ENCODE results near the gene HCRT. TPM values are rescaled to one million over a fixed set of nuclear protein-coding genes. Genes with fewer than 3 reads are reported as not detected.
"Not testable (repeated sequence)": the region's sequence is repeated elsewhere in the genome, so short reads cannot be mapped to it uniquely, and the experiment has no call there.

HCRT gene
- total RNA-seq, 1 donor from 2014 or later, result not detected

- Histone ChIP-seq H3K4me3 (ENCODE audit: low read length in 3 of 3) (no peak overlapping the region), H3K27ac (ENCODE audit: low read depth, low read length) (peak overlapping the region; percentile 44), H3K36me3 (ENCODE audit: control insufficient read depth in 3 of 3, insufficient read depth in 3 of 3, low read length in 3 of 3) (peaks cover 0 to 8% (median 0%) of the 10 kb centered on the region in 3 donors), H3K9ac (ENCODE audit: low read depth in 1 of 3, low read length in 3 of 3) (peak overlapping the region in 2 of 3 donors; percentile 20 to 55), H3K27me3 (ENCODE audit: control insufficient read depth in 3 of 3, insufficient read depth in 3 of 3, low read length in 3 of 3) (no peaks in the 10 kb centered on the region), H3K4me1 (ENCODE audit: control insufficient read depth in 3 of 3, insufficient read depth in 3 of 3, low read length in 3 of 3) (peaks cover 25 to 45% (median 28%) of the 10 kb centered on the region in 3 donors), H3K9me3 (ENCODE audit: control insufficient read depth in 3 of 3, low read length in 3 of 3) (no peaks in the 10 kb centered on the region)
These were observed 38.2 kb downstream of the HCRT start for GRCh38 chr17:42146911-42147607.

GRCh38 chr17:42143138-42143537 lies 42.1 kb downstream of the HCRT start:
- Histone ChIP-seq H3K36me3 (ENCODE audit: control insufficient read depth in 3 of 3, insufficient read depth in 3 of 3, low read length in 3 of 3) (peaks cover 0 to 11% (median 2%) of the 10 kb centered on the region in 3 donors), H3K4me3 (ENCODE audit: low read length in 3 of 3) (peak overlapping the region in 1 of 3 donors; percentile 15), H3K27ac (ENCODE audit: low read depth, low read length) (peak overlapping the region; percentile 93), H3K9ac (ENCODE audit: low read depth in 1 of 3, low read length in 3 of 3) (peak overlapping the region; percentile 25 to 54 (median 28)), H3K4me1 (ENCODE audit: control insufficient read depth in 3 of 3, insufficient read depth in 3 of 3, low read length in 3 of 3) (peaks cover 48 to 68% (median 50%) of the 10 kb centered on the region in 3 donors)
- not testable (repeated sequence) for H3K27me3 ChIP-seq (ENCODE audit: control insufficient read depth in 3 of 3, insufficient read depth in 3 of 3, low read length in 3 of 3); H3K9me3 ChIP-seq (ENCODE audit: control insufficient read depth in 3 of 3, low read length in 3 of 3)

GRCh38 chr17:42142371-42142896 lies 42.8 kb downstream of the HCRT start:
- Histone ChIP-seq H3K4me1 (ENCODE audit: control insufficient read depth in 3 of 3, insufficient read depth in 3 of 3, low read length in 3 of 3) (peaks cover 50 to 69% (median 50%) of the 10 kb centered on the region in 3 donors), H3K27ac (ENCODE audit: low read depth, low read length) (peak overlapping the region; percentile 93), H3K9me3 (ENCODE audit: control insufficient read depth in 3 of 3, low read length in 3 of 3) (no peaks in the 10 kb centered on the region), H3K27me3 (ENCODE audit: control insufficient read depth in 3 of 3, insufficient read depth in 3 of 3, low read length in 3 of 3) (no peaks in the 10 kb centered on the region), H3K4me3 (ENCODE audit: low read length in 3 of 3) (peak overlapping the region in 1 of 3 donors; percentile 32), H3K36me3 (ENCODE audit: control insufficient read depth in 3 of 3, insufficient read depth in 3 of 3, low read length in 3 of 3) (peaks cover 0 to 11% (median 2%) of the 10 kb centered on the region in 3 donors), H3K9ac (ENCODE audit: low read depth in 1 of 3, low read length in 3 of 3) (peak overlapping the region; percentile 28 to 54 (median 40))

GRCh38 chr17:42141382-42141781 lies 43.9 kb downstream of the HCRT start:
- Histone ChIP-seq H3K9me3 (ENCODE audit: control insufficient read depth in 3 of 3, low read length in 3 of 3) (no peaks in the 10 kb centered on the region), H3K27me3 (ENCODE audit: control insufficient read depth in 3 of 3, insufficient read depth in 3 of 3, low read length in 3 of 3) (no peaks in the 10 kb centered on the region), H3K36me3 (ENCODE audit: control insufficient read depth in 3 of 3, insufficient read depth in 3 of 3, low read length in 3 of 3) (peaks cover 0 to 7% (median 2%) of the 10 kb centered on the region in 3 donors), H3K4me1 (ENCODE audit: control insufficient read depth in 3 of 3, insufficient read depth in 3 of 3, low read length in 3 of 3) (peaks cover 55 to 68% (median 55%) of the 10 kb centered on the region in 3 donors), H3K27ac (ENCODE audit: low read depth, low read length) (peak overlapping the region; percentile 93), H3K4me3 (ENCODE audit: low read length in 3 of 3) (peak overlapping the region in 1 of 3 donors; percentile 7), H3K9ac (ENCODE audit: low read depth in 1 of 3, low read length in 3 of 3) (peak overlapping the region in 1 of 3 donors; percentile 0)

- Histone ChIP-seq H3K4me1 (ENCODE audit: control insufficient read depth in 3 of 3, insufficient read depth in 3 of 3, low read length in 3 of 3) (peaks cover 60 to 75% (median 62%) of the 10 kb centered on the region in 3 donors), H3K27ac (ENCODE audit: low read depth, low read length) (peak overlapping the region; percentile 93)
- not testable (repeated sequence) for H3K27me3 ChIP-seq (ENCODE audit: control insufficient read depth in 3 of 3, insufficient read depth in 3 of 3, low read length in 3 of 3); H3K9me3 ChIP-seq (ENCODE audit: control insufficient read depth in 3 of 3, low read length in 3 of 3); H3K9ac ChIP-seq (ENCODE audit: low read depth in 1 of 3, low read length in 3 of 3); H3K4me3 ChIP-seq (ENCODE audit: low read length in 3 of 3); H3K36me3 ChIP-seq (ENCODE audit: control insufficient read depth in 3 of 3, insufficient read depth in 3 of 3, low read length in 3 of 3)
These were observed 44.6 kb downstream of the HCRT start for GRCh38 chr17:42140690-42141089.

GRCh38 chr17:42138749-42139492 lies 46.3 kb downstream of the HCRT start:
- peak overlapping the region in 1 of 3 donors; percentile 22 for H3K4me3 ChIP-seq (ENCODE audit: low read length in 3 of 3)
- H3K9me3 ChIP-seq (ENCODE audit: control insufficient read depth in 3 of 3, low read length in 3 of 3), result no peaks in the 10 kb centered on the region
- H3K27ac ChIP-seq (ENCODE audit: low read depth, low read length), result no peak overlapping the region
- peaks cover 0 to 6% (median 2%) of the 10 kb centered on the region in 3 donors for H3K36me3 ChIP-seq (ENCODE audit: control insufficient read depth in 3 of 3, insufficient read depth in 3 of 3, low read length in 3 of 3)
- peak overlapping the region in 2 of 3 donors; percentile 5 to 64 for H3K9ac ChIP-seq (ENCODE audit: low read depth in 1 of 3, low read length in 3 of 3)
- H3K27me3 ChIP-seq (ENCODE audit: control insufficient read depth in 3 of 3, insufficient read depth in 3 of 3, low read length in 3 of 3), result no peaks in the 10 kb centered on the region
- peaks cover 65 to 86% (median 78%) of the 10 kb centered on the region in 3 donors for H3K4me1 ChIP-seq (ENCODE audit: control insufficient read depth in 3 of 3, insufficient read depth in 3 of 3, low read length in 3 of 3)

- H3K9me3 ChIP-seq (ENCODE audit: control insufficient read depth in 3 of 3, low read length in 3 of 3), result no peaks in the 10 kb centered on the region
- H3K27me3 ChIP-seq (ENCODE audit: control insufficient read depth in 3 of 3, insufficient read depth in 3 of 3, low read length in 3 of 3), result no peaks in the 10 kb centered on the region
- no peak overlapping the region for H3K9ac ChIP-seq (ENCODE audit: low read depth in 1 of 3, low read length in 3 of 3)
- H3K36me3 ChIP-seq (ENCODE audit: control insufficient read depth in 3 of 3, insufficient read depth in 3 of 3, low read length in 3 of 3), result peaks cover 0 to 6% (median 2%) of the 10 kb centered on the region in 3 donors
- peak overlapping the region in 1 of 3 donors; percentile 46 for H3K4me3 ChIP-seq (ENCODE audit: low read length in 3 of 3)
- peak overlapping the region; percentile 43 for H3K27ac ChIP-seq (ENCODE audit: low read depth, low read length)
- peaks cover 63 to 86% (median 82%) of the 10 kb centered on the region in 3 donors for H3K4me1 ChIP-seq (ENCODE audit: control insufficient read depth in 3 of 3, insufficient read depth in 3 of 3, low read length in 3 of 3)
These were observed 48.6 kb downstream of the HCRT start for GRCh38 chr17:42136654-42137051.

- peaks cover 0 to 4% (median 2%) of the 10 kb centered on the region in 3 donors for H3K36me3 ChIP-seq (ENCODE audit: control insufficient read depth in 3 of 3, insufficient read depth in 3 of 3, low read length in 3 of 3)
- H3K27me3 ChIP-seq (ENCODE audit: control insufficient read depth in 3 of 3, insufficient read depth in 3 of 3, low read length in 3 of 3), result no peaks in the 10 kb centered on the region
- peak overlapping the region; percentile 43 for H3K27ac ChIP-seq (ENCODE audit: low read depth, low read length)
- H3K4me3 ChIP-seq (ENCODE audit: low read length in 3 of 3), result peak overlapping the region in 1 of 3 donors; percentile 46
- H3K4me1 ChIP-seq (ENCODE audit: control insufficient read depth in 3 of 3, insufficient read depth in 3 of 3, low read length in 3 of 3), result peaks cover 63 to 86% (median 82%) of the 10 kb centered on the region in 3 donors
- H3K9ac ChIP-seq (ENCODE audit: low read depth in 1 of 3, low read length in 3 of 3), result peak overlapping the region in 1 of 3 donors; percentile 59
- no peaks in the 10 kb centered on the region for H3K9me3 ChIP-seq (ENCODE audit: control insufficient read depth in 3 of 3, low read length in 3 of 3)
These were observed 49.3 kb downstream of the HCRT start for GRCh38 chr17:42135664-42136653.

GRCh38 chr17:42135151-42135550 lies 50.1 kb downstream of the HCRT start:
- Histone ChIP-seq H3K36me3 (ENCODE audit: control insufficient read depth in 3 of 3, insufficient read depth in 3 of 3, low read length in 3 of 3) (peaks cover 4 to 6% (median 5%) of the 10 kb centered on the region in 3 donors), H3K9me3 (ENCODE audit: control insufficient read depth in 3 of 3, low read length in 3 of 3) (no peaks in the 10 kb centered on the region), H3K4me1 (ENCODE audit: control insufficient read depth in 3 of 3, insufficient read depth in 3 of 3, low read length in 3 of 3) (peaks cover 69 to 88% (median 87%) of the 10 kb centered on the region in 3 donors), H3K27ac (ENCODE audit: low read depth, low read length) (peak overlapping the region; percentile 43), H3K9ac (ENCODE audit: low read depth in 1 of 3, low read length in 3 of 3) (no peak overlapping the region), H3K27me3 (ENCODE audit: control insufficient read depth in 3 of 3, insufficient read depth in 3 of 3, low read length in 3 of 3) (no peaks in the 10 kb centered on the region), H3K4me3 (ENCODE audit: low read length in 3 of 3) (no peak overlapping the region)
